Fibroblast of the aortic adventitia (primary cell): ENCODE results near the gene PRR15L. TPM values are rescaled to one million over a fixed set of nuclear protein-coding genes. Genes with fewer than 3 reads are reported as not detected.
"Not testable (repeated sequence)": the region's sequence is repeated elsewhere in the genome, so short reads cannot be mapped to it uniquely, and the experiment has no call there.

Experiments
- DNase-seq: peaks from one replicate; pipeline ENCODE4 v3.0.0-alpha.2; 2010; ENCODE audit warnings: low read depth
- H3K4me3 ChIP-seq: 2 replicates; pipeline ENCODE4 v1.5.1; 2011; ENCODE audit warnings: low read depth, mild to moderate bottlenecking, control low read depth, low read length, moderate library complexity
- total RNA-seq: library from RNA; depleted of rRNA; stranded (reverse); fragments of >200 nt; gene quantifications from 2 replicates; pipeline ENCODE4 v1.2.3, GENCODE V29; 2012; ENCODE audit warnings: low replicate concordance
- TF ChIP-seq, protein P1 (sequence below): IDR thresholded peaks from 2 replicates; pipeline ENCODE4 v1.5.1; 2011; ENCODE audit warnings: mild to moderate bottlenecking, low read length, control low read depth, inconsistent platforms; ENCODE audit not compliant: insufficient read depth

PRR15L gene
- total RNA-seq, 1 donor, result not detected

DNA sequence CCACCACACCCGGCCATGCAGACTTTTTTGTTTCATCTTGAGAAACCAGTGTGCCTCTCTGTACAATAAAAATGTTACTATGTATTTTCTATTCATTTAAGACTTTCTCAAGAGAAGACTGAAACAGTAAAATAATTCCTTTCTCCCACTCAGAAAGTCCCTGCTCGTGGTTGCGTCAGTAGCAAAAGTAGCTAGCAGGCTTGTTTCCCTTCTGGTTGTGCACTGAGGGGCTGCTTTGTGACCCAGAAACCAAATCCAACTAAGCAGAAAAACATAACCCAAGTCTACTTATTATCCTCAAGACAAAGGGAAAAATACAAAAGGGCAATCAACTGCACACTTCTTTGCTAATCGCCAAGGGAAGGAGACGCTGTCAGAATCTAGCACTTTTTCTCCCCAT lies 19.7 kb downstream of the PRR15L start:
- DNase-seq, result no peak
- TF ChIP-seq, protein P1, sequence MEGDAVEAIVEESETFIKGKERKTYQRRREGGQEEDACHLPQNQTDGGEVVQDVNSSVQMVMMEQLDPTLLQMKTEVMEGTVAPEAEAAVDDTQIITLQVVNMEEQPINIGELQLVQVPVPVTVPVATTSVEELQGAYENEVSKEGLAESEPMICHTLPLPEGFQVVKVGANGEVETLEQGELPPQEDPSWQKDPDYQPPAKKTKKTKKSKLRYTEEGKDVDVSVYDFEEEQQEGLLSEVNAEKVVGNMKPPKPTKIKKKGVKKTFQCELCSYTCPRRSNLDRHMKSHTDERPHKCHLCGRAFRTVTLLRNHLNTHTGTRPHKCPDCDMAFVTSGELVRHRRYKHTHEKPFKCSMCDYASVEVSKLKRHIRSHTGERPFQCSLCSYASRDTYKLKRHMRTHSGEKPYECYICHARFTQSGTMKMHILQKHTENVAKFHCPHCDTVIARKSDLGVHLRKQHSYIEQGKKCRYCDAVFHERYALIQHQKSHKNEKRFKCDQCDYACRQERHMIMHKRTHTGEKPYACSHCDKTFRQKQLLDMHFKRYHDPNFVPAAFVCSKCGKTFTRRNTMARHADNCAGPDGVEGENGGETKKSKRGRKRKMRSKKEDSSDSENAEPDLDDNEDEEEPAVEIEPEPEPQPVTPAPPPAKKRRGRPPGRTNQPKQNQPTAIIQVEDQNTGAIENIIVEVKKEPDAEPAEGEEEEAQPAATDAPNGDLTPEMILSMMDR, result no peak
- H3K4me3 ChIP-seq, result no peak overlapping the region

DNA sequence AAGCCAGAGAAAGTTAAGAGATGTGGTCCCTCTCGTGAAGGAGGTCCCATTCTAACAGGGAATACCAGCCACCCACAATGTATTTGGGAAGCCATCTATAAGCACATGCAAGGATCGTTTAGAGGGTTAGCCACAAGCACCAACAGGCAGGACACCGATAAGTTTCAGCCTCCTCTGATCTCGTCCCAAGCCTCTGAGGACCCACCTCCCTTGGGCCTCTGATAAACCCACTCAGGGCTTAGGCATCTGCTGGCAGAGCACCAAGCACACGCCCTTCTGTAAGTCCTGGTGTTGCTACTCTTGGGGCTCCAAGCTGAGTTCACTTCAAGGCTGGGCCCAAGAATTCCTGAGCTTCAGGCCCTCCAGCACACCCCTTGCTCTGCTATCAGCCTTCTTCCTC lies 21.7 kb downstream of the PRR15L start:
- TF ChIP-seq, protein P1, result no peak
- H3K4me3 ChIP-seq, result no peak overlapping the region
- DNase-seq, result peak; percentile 85

DNA sequence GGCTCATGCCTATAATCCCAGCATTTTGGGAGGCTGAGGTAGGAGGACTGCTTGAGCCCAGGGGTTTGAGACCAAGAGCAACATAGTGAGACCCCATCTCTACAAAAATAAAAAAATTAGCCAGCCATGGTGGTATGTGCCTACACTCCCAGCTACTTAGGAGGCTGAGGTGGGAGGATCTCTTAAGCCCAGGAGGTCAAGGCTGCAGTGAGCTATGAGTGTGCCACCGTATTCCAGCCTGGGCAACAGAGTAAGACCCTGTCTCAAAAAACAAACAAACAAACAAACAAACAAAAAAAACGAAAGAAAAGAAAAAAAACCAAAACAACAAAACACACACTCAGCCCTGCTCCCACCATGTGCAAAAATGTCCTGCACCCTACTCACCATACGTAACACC lies 22.2 kb downstream of the PRR15L start:
- not testable (repeated sequence) for H3K4me3 ChIP-seq, DNase-seq

DNA sequence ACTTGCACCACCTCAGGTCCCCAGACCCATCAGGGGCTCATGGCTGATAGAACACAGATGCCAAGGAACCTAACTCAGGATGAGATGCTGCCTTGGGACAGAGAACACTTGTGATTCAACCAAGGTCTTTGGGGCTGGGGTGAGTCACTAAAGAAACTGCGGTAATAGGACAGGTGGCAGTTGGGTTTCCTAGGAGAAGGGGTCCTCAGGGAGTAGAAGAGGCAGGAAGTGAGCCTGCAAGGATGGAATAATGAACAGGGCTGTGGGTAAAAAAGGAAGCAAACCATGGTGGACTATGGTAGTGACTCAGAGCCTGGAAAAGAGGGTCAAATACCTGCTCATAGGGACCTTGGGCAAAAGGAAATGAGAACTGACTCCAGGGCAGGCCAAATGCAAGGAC lies 22.8 kb downstream of the PRR15L start:
- no peak overlapping the region for H3K4me3 ChIP-seq
- DNase-seq, result no peak
- TF ChIP-seq, protein P1, result no peak

DNA sequence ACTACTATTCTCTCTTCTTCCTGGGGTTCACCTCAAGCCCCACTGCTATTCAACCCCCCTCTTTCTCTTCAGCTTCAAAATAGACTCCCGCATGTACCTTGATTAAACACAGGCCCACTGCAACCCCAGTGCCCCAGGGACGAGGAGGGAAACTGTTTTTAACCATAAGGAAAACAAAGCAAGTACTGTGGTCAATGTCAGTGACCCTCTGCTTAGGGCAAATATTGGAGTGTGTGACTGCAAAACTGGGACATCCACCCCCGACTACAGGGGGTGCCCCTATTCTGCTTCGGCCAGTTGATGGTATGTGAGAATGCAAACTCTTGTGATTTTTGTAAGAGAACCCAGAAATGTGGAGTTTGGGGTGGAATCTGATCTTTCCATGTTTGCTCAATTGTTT lies 25.8 kb downstream of the PRR15L start:
- no peak overlapping the region for H3K4me3 ChIP-seq

DNA sequence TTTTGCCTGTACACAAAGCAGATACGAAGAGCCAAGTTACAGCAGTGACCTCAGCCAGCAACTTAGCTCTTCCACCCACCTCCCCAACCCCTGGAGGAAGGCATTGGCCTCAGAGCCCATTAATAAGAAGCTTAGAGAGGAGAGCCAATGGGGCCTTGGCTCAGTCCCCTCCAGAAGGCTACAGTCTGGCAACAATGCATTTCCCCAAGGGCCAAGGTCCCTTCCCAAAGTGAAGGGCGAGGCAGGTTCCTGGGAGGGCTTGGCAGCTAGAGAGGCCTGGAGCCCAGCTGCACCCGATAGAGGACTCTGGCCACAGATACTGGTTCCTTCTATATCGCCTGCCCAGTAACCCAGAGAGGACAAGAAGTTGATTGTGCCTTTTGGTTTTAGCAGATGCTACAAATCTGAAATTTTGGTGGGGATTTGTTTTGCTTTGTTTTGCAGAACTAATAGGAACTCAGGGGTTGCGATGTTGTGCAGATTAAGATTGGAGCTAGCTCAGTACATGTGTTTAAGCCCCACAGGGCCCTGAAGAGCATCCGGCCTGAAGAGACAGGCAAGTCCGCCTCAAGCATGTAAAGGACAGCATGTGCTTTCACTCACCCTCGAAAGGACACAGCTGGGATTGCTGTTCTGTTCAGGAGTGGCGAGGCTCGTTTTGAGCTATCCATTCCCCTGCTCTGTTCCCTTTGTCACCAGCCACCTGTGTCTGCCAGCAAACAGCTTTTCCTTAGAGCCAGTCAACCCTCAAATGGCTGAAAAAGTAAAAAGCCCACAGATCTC lies 28.3 kb downstream of the PRR15L start:
- H3K4me3 ChIP-seq, result no peak overlapping the region
- TF ChIP-seq, protein P1, result no peak
- DNase-seq, result no peak

More for the DNA sequence above, 25.8 kb downstream of the PRR15L start:
- no peak for DNase-seq
- TF ChIP-seq, protein P1, result no peak

DNA sequence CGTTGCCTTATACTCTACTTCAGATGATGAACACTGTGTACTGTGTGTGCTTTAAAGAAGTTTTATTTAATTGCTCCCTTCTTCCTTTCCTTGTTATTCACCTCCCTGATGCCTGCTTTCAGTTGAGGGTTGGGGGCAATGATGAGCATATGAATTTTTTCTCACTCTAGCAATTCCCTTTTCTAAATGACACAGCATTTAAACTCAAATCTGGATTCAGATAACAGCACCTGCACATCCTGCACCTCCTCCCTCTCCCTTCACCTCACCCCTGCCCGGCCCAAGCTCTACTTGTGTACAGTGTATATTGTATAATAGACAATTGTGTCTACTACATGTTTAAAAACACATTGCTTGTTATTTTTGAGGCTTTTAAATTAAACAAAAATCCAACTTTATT lies 29.3 kb downstream of the PRR15L start:
- DNase-seq, result no peak
- H3K4me3 ChIP-seq, result no peak overlapping the region
- TF ChIP-seq, protein P1, result no peak
